NCI-H82 (cell line): Measurements from ENCODE around the gene STK32A.

Experiments
- DNase-seq: peaks from one replicate; lab custom pipeline; 2025; lab: John Stamatoyannopoulos, UW

Gene STK32A

DNA sequence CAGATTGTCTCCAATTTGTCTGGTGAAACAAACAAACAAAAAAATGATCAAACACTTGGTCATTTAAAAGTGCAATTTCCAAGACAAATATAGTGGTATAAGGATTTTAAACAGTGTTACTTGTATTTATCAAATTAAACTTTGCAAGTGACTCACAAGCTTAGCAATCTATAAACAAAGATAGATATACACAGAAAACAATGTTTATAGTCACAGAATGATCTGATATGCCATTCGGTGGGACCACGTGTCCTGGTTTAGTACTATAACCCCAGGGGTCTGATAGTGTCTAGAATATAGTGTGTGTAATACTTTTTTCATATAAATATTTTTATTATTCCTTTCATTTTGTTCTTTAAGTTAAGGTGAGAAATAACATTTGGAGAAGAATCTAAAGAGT, 183.8 kb downstream of the STK32A start:
- DNase-seq, result no peak

GRCh38 chr5:147426640-147427327, 192.0 kb downstream of the STK32A start:
- DNase-seq, result no peak

- DNase-seq, result no peak
These were observed 192.9 kb downstream of the STK32A start for GRCh38 chr5:147427521-147428401.

DNA sequence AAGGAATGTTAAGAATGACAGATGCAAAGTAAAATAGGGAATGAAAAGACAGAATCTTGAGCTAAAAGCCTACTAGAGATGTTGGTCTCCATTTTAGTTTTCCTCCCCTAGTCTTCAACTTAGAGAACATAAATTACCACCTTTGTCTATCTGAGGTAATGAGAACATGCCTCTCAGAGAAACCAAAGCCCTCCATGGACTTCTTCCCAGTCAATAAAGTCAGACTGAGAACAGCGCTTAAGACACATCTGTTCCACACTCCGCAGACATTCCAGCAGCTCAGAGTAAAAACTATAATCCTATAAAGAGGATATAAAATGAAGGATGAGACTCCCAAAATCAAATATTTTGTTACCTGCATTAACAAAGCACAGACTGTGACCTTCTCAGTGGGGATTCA, 195.8 kb downstream of the STK32A start:
- peak; percentile 89 for DNase-seq

DNA sequence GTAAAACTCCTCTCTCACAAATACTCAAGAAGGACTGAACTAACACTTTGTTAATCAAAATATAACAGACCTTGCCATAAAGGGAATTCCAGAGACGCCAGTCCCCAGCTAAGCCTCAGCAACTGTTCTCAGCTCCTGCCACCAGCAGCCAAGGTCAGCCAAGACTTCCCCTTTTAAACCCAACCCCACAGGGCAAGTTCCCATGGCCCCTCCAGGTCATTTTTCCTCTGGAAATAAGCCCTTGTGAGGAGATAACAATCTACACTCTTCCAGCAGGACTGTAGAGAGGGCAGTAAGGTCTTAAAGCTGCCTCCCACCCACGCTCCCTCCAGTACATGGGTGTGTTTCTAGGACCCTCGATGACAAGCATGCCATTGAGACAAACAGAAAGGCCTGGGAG, 196.8 kb downstream of the STK32A start:
- peak; percentile 38 for DNase-seq

GRCh38 chr5:147432323-147432722, 197.5 kb downstream of the STK32A start:
- DNase-seq, result no peak

DNA sequence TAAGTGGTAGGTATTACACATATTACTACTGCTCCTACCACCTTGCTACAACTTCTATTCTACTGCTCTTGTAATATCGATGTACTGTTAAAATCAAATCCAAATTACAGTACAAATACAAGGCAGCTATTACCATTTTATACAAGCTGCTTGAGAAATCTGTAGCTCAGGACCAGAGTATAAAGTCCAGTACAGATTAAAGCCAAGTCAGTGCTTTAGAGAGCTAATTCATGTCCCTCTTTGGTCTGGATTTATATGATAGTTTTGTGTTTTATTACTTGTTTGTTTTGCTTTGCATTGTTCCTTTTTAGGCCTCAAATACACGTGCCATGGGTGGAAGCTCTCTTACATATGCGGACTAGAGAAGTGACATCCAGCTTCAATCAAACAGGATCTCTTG, 199.2 kb downstream of the STK32A start:
- DNase-seq, result no peak

DNA sequence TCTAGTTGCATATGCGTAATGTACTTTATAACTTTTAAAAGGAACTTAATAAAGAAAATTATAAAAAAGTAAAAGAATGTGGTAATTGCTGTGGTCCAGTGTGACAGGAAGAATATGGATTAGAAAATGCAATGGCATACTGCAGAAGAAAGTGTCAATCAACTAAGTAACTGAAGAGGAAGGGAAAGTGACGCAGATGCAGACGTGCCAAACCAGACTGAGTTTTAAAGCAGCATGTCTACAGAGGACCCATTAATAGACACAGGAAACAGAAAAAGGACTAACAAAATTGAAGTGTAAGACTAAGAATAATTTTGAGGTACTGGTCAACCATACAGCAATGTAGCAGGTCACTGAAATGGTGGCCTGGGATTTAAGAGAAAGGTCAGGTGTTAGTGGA, 201.8 kb downstream of the STK32A start:
- no peak for DNase-seq

DNA sequence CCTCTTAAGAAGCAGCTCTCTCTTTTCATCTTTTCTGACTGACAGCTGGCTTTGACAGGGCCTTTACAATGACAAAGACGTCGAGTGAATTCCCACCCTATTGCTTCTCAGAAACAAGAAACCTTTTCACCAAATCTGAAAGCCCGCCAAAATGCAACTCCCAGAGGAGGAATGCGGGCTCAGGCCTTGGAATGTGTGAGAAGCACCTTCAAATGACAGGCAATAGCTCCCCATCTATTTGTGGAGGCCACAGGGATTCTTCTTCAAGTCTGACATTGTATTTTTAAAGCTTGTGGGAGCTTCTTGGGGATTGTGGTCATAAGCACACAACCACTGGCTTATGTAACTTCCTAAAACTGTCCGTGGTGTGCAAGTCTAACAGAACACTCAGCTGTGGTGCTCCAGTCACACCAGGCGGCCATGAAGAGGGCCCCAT, 202.4 kb downstream of the STK32A start:
- no peak for DNase-seq
